Measurements from ENCODE around the gene LY86.

Gene LY86

GRCh38 chr6:6588064-6588923 lies at the start of gene LY86:
Gene LY86 (plus strand): TSS chr6:6588720. CDS start chr6:6588735, 15 bp downstream.
- no peak for DNase-seq

- no peak for DNase-seq
These were observed 49.5 kb upstream of the LY86 start for GRCh38 chr6:6539036-6539435.

GRCh38 chr6:6542357-6542756 lies 46.2 kb upstream of the LY86 start:
- DNase-seq: no peak

GRCh38 chr6:6543181-6543879 lies 45.2 kb upstream of the LY86 start:
- DNase-seq: no peak

GRCh38 chr6:6545616-6546317 lies 42.8 kb upstream of the LY86 start:
- no peak for DNase-seq

- no peak for DNase-seq
These were observed 42.0 kb upstream of the LY86 start for GRCh38 chr6:6546318-6547109.

- no peak for DNase-seq
These were observed 41.2 kb upstream of the LY86 start for GRCh38 chr6:6547110-6547879.

GRCh38 chr6:6556161-6556737 lies 32.3 kb upstream of the LY86 start:
- DNase-seq: no peak

- no peak for DNase-seq
These were observed 31.6 kb upstream of the LY86 start for GRCh38 chr6:6556738-6557503.

GRCh38 chr6:6557504-6557839 lies 31.0 kb upstream of the LY86 start:
- no peak for DNase-seq

- DNase-seq: no peak
These were observed 30.6 kb upstream of the LY86 start for GRCh38 chr6:6557886-6558285.

GRCh38 chr6:6559994-6560570 lies 28.4 kb upstream of the LY86 start:
- no peak for DNase-seq

- DNase-seq: no peak
These were observed 27.6 kb upstream of the LY86 start for GRCh38 chr6:6560909-6561308.

GRCh38 chr6:6564154-6564553 lies 24.4 kb upstream of the LY86 start:
- no peak for DNase-seq

- no peak for DNase-seq
These were observed 23.5 kb upstream of the LY86 start for GRCh38 chr6:6565069-6565468.

- no peak for DNase-seq
These were observed 23.0 kb upstream of the LY86 start for GRCh38 chr6:6565488-6565887.

GRCh38 chr6:6566766-6567165 lies 21.8 kb upstream of the LY86 start:
- DNase-seq: no peak

- DNase-seq: no peak
These were observed 19.3 kb upstream of the LY86 start for GRCh38 chr6:6569096-6569810.

GRCh38 chr6:6569811-6570164 lies 18.7 kb upstream of the LY86 start:
- DNase-seq: no peak

All from NCI-H1436 treated with DMSO at 0.1 percent for 48 hours (cell line).